H9 (cell line): ENCODE data around the gene SRL. TPM values are rescaled to one million over a fixed set of nuclear protein-coding genes. Genes with fewer than 3 reads are reported as not detected.

Source experiments
- DNase-seq: peaks from one replicate; pipeline ENCODE4 v3.0.0-alpha.2; 2017
- H2AFZ ChIP-seq: one replicate; pipeline ENCODE4 v1.6.1; 2013; ENCODE audit warnings: mild to moderate bottlenecking, low read length, control low read depth, moderate library complexity
- H2AK5ac ChIP-seq: 2 replicates; pipeline ENCODE4 v1.6.1; 2013; ENCODE audit warnings: low read length, control low read depth, mixed read lengths; ENCODE audit not compliant: insufficient read length
- H2BK120ac ChIP-seq: one replicate; pipeline ENCODE4 v1.6.1; 2013; ENCODE audit warnings: low read depth, mild to moderate bottlenecking, low read length, control low read depth, inconsistent platforms; ENCODE audit not compliant: poor library complexity, severe bottlenecking
- H2BK12ac ChIP-seq: 2 replicates; pipeline ENCODE4 v1.6.1; 2013; ENCODE audit warnings: low read length, control low read depth, mixed read lengths, low read depth; ENCODE audit not compliant: insufficient read length
- H2BK15ac ChIP-seq: 2 replicates; pipeline ENCODE4 v1.6.1; 2013; ENCODE audit warnings: low read depth, low read length, control low read depth
- H2BK20ac ChIP-seq: one replicate; pipeline ENCODE4 v1.6.1; 2013; ENCODE audit warnings: low read depth, mild to moderate bottlenecking, low read length, control low read depth, inconsistent platforms; ENCODE audit not compliant: poor library complexity, severe bottlenecking
- H2BK5ac ChIP-seq: 2 replicates; pipeline ENCODE4 v1.6.1; 2013; ENCODE audit warnings: low read length, control low read depth, mixed read lengths; ENCODE audit not compliant: insufficient read length
- H3K14ac ChIP-seq: 2 replicates; pipeline ENCODE4 v1.6.1; 2013; ENCODE audit warnings: low read length, control low read depth; ENCODE audit not compliant: insufficient read depth
- H3K18ac ChIP-seq: 2 replicates; pipeline ENCODE4 v1.6.1; 2013; ENCODE audit warnings: low read depth, mild to moderate bottlenecking, mixed read lengths, low read length, control low read depth; ENCODE audit not compliant: insufficient read length
- H3K23ac ChIP-seq: 2 replicates; pipeline ENCODE4 v1.6.1; 2013; ENCODE audit warnings: low read length, control low read depth, mixed read lengths, low read depth; ENCODE audit not compliant: insufficient read length
- H3K23me2 ChIP-seq: 2 replicates; pipeline ENCODE4 v1.6.1; 2013; ENCODE audit warnings: low read depth, mild to moderate bottlenecking, mixed read lengths, low read length, control low read depth; ENCODE audit not compliant: insufficient read length, poor library complexity, severe bottlenecking
- H3K27ac ChIP-seq: 2 replicates; pipeline ENCODE4 v1.5.1; 2013; ENCODE audit warnings: low read length, control low read depth, mixed read lengths, low read depth; ENCODE audit not compliant: insufficient read length
- H3K27me3 ChIP-seq: 2 replicates; pipeline ENCODE4 v1.6.1; 2013; ENCODE audit warnings: low read length, control low read depth, inconsistent platforms; ENCODE audit not compliant: insufficient read depth
- H3K4ac ChIP-seq: 2 replicates; pipeline ENCODE4 v1.6.1; 2013; ENCODE audit warnings: low read depth, mild to moderate bottlenecking, control low read depth, inconsistent platforms, low read length, moderate library complexity
- H3K4me1 ChIP-seq: 2 replicates; pipeline ENCODE4 v1.6.1; 2013; ENCODE audit warnings: low read length, control low read depth, inconsistent platforms; ENCODE audit not compliant: insufficient read depth
- H3K4me2 ChIP-seq: 2 replicates; pipeline ENCODE4 v1.6.1; 2013; ENCODE audit warnings: low read length, control low read depth, mixed read lengths; ENCODE audit not compliant: insufficient read length, insufficient read depth
- H3K56ac ChIP-seq: 2 replicates; pipeline ENCODE4 v1.6.1; 2013; ENCODE audit warnings: low read depth, mild to moderate bottlenecking, mixed read lengths, low read length, control low read depth; ENCODE audit not compliant: insufficient read length
- H3K79me1 ChIP-seq: 2 replicates; pipeline ENCODE4 v1.6.1; 2013; ENCODE audit warnings: low read depth, mild to moderate bottlenecking, moderate library complexity, low read length, control low read depth, inconsistent platforms; ENCODE audit not compliant: insufficient read depth, poor library complexity, severe bottlenecking
- H3K79me2 ChIP-seq: 2 replicates; pipeline ENCODE4 v1.6.1; 2013; ENCODE audit warnings: low read length, control low read depth, inconsistent platforms; ENCODE audit not compliant: insufficient read depth
- H3K9ac ChIP-seq: 2 replicates; pipeline ENCODE4 v1.6.1; 2013; ENCODE audit warnings: low read length, control low read depth, mixed read lengths; ENCODE audit not compliant: insufficient read length; ENCODE audit errors: extremely low read depth
- H3K9me3 ChIP-seq: one replicate; pipeline ENCODE4 v1.6.1; 2013; ENCODE audit warnings: low read depth, low read length, inconsistent platforms; ENCODE audit not compliant: control insufficient read depth
- H3T11ph ChIP-seq: one replicate; pipeline ENCODE4 v1.6.1; 2013; ENCODE audit warnings: mild to moderate bottlenecking, low read length, control low read depth, inconsistent platforms
- H4K20me1 ChIP-seq: one replicate; pipeline ENCODE4 v1.6.1; 2013; ENCODE audit not compliant: control insufficient read depth, insufficient read length, insufficient read depth
- H4K5ac ChIP-seq: 2 replicates; pipeline ENCODE4 v1.6.1; 2013; ENCODE audit warnings: low read depth, mild to moderate bottlenecking, mixed read lengths, low read length, control low read depth; ENCODE audit not compliant: insufficient read length
- H4K8ac ChIP-seq: replicated peaks from 2 replicates; pipeline ENCODE4 v1.6.1; 2013; ENCODE audit warnings: low read length, control low read depth, mixed read lengths, low read depth; ENCODE audit not compliant: insufficient read length
- H4K91ac ChIP-seq: 2 replicates; pipeline ENCODE4 v1.6.1; 2013; ENCODE audit warnings: low read depth, mild to moderate bottlenecking, moderate library complexity, mixed read lengths, low read length, control low read depth; ENCODE audit not compliant: insufficient read length
- H3K27ac Mint-ChIP-seq, 3 experiments: 2 replicates in 2 of 3; 3 replicates in 1 of 3; pipeline ENCODE4 v1.8.0; 2020 to 2021; ENCODE audit warnings: mixed read lengths in 3 of 3, mild to moderate bottlenecking in 1 of 3, moderate library complexity in 1 of 3
- H3K27me3 Mint-ChIP-seq: 2 replicates; pipeline ENCODE4 v1.8.0; 2021; ENCODE audit warnings: low read depth, mild to moderate bottlenecking, moderate library complexity, mixed read lengths
- H3K36me3 Mint-ChIP-seq, 3 experiments: 2 replicates in 2 of 3; 3 replicates in 1 of 3; pipeline ENCODE4 v1.8.0; 2020 to 2021; ENCODE audit warnings: low read depth in 3 of 3, mixed read lengths in 3 of 3; ENCODE audit not compliant: insufficient read depth in 1 of 3
- H3K4me1 Mint-ChIP-seq, 2 experiments: 2 replicates each; pipeline ENCODE4 v1.8.0; 2020; ENCODE audit warnings: mixed read lengths in 2 of 2
- H3K4me3 Mint-ChIP-seq, 2 experiments: 2 replicates in 1 of 2; 3 replicates in 1 of 2; pipeline ENCODE4 v1.8.0; 2020 to 2021; ENCODE audit warnings: mild to moderate bottlenecking in 2 of 2, mixed read lengths in 2 of 2, moderate library complexity in 1 of 2
- H3K9me3 Mint-ChIP-seq, 2 experiments: 2 replicates in 1 of 2; 3 replicates in 1 of 2; pipeline ENCODE4 v1.8.0; 2020; ENCODE audit warnings: mild to moderate bottlenecking in 2 of 2, mixed read lengths in 2 of 2, moderate library complexity in 1 of 2
- WGBS: extraction: QIAGEN DNeasy Blood & Tissue Kit; methylation state at CpG from one replicate; pipeline ENCODE4 v1.1.7; 2013; ENCODE audit warnings: missing lambda C conversion rate, low lambda C conversion rate, mixed read lengths; ENCODE audit not compliant: insufficient read length; ENCODE audit errors: extremely low coverage; 5-methylcytosine and 5-hydroxymethylcytosine counted together
- total RNA-seq: library from RNA; stranded (reverse); gene quantifications from 2 replicates; pipeline ENCODE4 v1.2.1, GENCODE V29; 2021
- TF ChIP-seq, protein P1 (sequence below): fragments of 200-600 bp; sonication (generic); conservative IDR thresholded peaks from 3 replicates; pipeline ENCODE4 v1.8.0; 2021; ENCODE audit warnings: antibody characterized with exemption, mild to moderate bottlenecking

The SRL gene
- total RNA-seq, 1 experiment from 2014 or later, result not detected

DNA sequence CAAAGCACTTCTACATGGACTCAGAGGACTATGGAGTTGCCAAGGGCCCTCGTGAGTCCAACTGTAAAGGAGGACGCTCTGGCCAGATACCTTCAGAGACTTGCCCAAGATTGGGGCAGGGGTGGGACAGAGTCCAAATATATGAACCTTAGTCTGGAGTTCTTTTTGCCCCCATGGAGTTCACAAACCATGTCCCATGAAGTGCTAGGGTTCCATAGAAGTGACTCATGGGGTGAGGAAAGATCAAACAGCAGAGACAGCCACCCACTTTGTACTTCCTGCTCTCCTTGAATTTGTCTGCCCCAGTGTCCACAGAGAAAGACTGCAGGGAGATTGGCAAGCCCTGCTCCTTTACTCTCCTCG, 29.0 kb downstream of the SRL start:
- Histone ChIP-seq H3K4ac (no peak overlapping the region), H3K27ac (no peak overlapping the region), H3K14ac (no peak overlapping the region), H4K91ac (no peak overlapping the region), H3K79me1 (no peaks in the 10 kb centered on the region), H2BK12ac (no peak overlapping the region), H4K8ac (no peak overlapping the region), H3K23ac (no peak overlapping the region), H2AK5ac (no peak overlapping the region), H3T11ph (no peak overlapping the region), H3K9ac (no peak overlapping the region), H3K27me3 (no peaks in the 10 kb centered on the region), H4K5ac (no peak overlapping the region), H3K23me2 (no peaks in the 10 kb centered on the region), H3K4me1 (no peaks in the 10 kb centered on the region; the same call in 1 of the 2 replicates), H3K4me2 (no peak overlapping the region), H3K56ac (no peak overlapping the region), H4K20me1 (no peaks in the 10 kb centered on the region), H2BK20ac (no peak overlapping the region), H2BK15ac (no peak overlapping the region), H3K79me2 (no peaks in the 10 kb centered on the region), H2BK120ac (no peak overlapping the region), H2AFZ (no peak overlapping the region), H2BK5ac (no peak overlapping the region), H3K18ac (no peak overlapping the region), H3K9me3 (no peaks in the 10 kb centered on the region)
- H3K27me3 Mint-ChIP-seq, result peaks cover 9% of the 10 kb centered on the region
- H3K4me3 Mint-ChIP-seq, result no peak overlapping the region
- peaks cover 19 to 24% of the 10 kb centered on the region in 2 experiments for H3K4me1 Mint-ChIP-seq
- WGBS, result no CpG with 5 or more reads among the region's 3 CpGs
- no peaks in the 10 kb centered on the region for H3K9me3 Mint-ChIP-seq
- no peak overlapping the region for H3K27ac Mint-ChIP-seq
- TF ChIP-seq, protein P1, sequence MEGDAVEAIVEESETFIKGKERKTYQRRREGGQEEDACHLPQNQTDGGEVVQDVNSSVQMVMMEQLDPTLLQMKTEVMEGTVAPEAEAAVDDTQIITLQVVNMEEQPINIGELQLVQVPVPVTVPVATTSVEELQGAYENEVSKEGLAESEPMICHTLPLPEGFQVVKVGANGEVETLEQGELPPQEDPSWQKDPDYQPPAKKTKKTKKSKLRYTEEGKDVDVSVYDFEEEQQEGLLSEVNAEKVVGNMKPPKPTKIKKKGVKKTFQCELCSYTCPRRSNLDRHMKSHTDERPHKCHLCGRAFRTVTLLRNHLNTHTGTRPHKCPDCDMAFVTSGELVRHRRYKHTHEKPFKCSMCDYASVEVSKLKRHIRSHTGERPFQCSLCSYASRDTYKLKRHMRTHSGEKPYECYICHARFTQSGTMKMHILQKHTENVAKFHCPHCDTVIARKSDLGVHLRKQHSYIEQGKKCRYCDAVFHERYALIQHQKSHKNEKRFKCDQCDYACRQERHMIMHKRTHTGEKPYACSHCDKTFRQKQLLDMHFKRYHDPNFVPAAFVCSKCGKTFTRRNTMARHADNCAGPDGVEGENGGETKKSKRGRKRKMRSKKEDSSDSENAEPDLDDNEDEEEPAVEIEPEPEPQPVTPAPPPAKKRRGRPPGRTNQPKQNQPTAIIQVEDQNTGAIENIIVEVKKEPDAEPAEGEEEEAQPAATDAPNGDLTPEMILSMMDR, result no peak
- no peaks in the 10 kb centered on the region for H3K36me3 Mint-ChIP-seq
- no peak for DNase-seq
